GM18499 (cell line): Measurements from ENCODE around the gene DDX31.
"Not testable (repeated sequence)": the region's sequence is repeated elsewhere in the genome, so short reads cannot be mapped to it uniquely, and the experiment has no call there.

Source experiments
- ATAC-seq: cut with Tn5 transposase; IDR thresholded peaks from one replicate; pipeline ENCODE4 v1.9.1; 2021; ENCODE audit warnings: moderate number of reproducible peaks; ENCODE audit not compliant: insufficient read depth, unreplicated experiment

The DDX31 gene

GRCh38 chr9:132669698-132670456, at the start of gene DDX31:
Gene DDX31 (minus strand): TSS chr9:132669983. CDS start chr9:132669934, 49 bp downstream.
- no peak for ATAC-seq

DNA sequence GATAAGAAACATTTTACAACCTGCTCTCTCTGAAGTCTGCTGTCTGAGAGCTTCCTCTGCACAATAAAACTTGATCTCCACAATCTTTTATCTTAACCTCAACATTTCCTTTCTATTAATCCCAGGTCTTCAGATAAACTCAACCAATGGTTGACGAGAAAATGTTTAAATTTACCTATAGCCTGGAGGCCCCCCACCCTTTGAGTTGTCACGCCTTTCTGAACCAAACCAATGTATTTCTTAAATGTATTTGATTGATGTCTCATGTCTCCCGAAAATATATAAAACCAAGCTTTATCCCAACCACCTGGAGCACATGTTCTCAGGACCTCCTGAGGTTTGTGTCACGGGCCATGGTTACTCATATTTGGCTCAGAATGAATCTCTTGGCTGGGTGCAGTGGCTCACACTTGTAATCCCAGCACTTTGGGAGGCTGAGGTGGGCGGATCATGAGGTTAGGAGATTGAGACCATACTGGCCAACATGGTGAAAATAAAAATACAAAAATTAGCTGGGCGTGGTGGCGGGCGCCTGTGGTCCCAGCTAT, 48.7 kb upstream of the DDX31 start:
- not testable (repeated sequence) for ATAC-seq

DNA sequence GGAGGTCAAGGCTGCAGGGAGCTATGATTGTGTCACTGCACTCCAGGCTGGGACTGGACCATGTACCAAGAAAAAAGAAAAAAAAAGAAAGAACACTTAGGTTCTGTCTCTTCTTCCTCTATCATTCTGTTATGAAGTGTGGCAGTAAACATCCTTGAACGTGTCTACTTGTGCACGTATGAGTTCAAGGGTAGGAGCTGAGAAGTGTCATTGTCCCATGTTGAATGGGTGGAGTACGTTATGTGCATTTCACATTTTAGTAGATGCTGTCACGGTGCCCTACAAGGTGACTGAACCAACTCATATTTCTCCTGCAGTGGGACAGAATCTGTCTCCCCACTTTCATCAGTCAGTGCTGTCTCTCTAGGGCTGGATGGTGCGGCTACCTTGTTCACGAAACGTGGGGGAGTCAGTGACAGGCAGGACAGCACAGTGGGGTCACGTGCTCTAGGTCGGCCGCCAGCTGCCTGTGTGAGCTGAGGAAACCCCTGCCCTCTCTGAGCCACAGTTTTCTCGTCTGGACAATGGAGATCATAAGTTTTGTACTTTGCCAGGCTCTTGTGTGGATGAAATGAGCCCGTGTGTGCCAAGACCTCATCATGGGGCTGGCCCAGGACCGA, 47.7 kb upstream of the DDX31 start:
- ATAC-seq = no peak

DNA sequence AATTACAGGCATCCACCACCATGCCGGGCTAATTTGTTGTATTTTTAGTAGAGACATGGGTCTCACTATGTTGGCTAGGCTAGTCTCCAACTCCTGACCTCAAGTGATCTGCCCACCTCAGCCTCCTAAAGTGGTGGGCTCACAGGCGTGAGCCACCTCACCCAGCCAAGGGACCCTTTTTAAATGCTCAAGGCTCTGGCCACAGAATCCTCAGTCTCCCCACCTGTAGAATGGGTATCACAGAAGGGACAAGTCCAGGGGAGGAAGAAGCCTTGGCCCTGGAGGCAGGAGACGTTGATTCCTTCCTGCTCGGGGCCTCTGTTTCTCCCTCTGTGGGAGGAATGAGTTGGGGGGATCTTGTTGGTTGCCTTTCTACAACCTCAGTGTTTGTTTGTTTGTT, 46.2 kb upstream of the DDX31 start:
- ATAC-seq = no peak

- no peak for ATAC-seq
Observed at GRCh38 chr9:132712753-132713152, 43.0 kb upstream of the DDX31 start.

DNA sequence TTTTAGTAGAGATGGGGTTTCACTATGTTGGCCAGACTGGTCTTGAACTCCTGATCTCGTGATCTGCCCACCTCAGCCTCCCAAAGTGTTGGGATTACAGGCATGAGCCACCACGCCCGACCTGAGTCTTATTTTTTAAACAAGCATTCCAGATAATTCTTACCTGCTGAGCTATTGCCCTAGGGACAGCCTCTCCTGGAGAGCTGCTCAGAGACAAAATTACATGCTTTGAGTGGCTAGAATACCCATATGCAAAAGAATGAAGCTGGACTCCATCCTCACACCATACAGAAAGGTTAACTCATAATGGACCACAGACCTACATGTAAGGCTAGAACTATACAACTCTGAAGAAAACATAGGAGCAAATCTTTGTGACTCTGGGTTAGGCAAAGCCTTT, 42.1 kb upstream of the DDX31 start:
- no peak for ATAC-seq

DNA sequence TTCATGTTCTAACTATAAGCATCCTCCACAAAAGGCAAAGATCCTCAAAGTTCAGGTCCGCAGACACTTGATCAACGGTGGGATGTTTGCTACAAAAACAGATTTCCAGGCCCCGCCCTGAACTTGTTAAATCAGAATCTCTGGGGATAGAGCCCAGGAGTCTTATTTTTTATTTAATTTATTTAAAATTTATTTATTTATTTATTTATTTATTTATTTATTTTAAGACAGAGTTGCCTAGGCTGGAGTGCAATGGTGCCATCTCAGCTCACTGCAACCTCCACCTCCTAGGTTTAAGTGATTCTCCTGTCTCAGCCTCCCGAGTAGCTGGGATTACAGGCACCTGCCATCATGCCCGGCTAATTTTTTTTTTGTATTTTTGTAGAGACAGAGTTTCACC, 41.4 kb upstream of the DDX31 start:
- not testable (repeated sequence) for ATAC-seq

- no peak for ATAC-seq
Observed at GRCh38 chr9:132710333-132710732, 40.5 kb upstream of the DDX31 start.

GRCh38 chr9:132708769-132709430, 39.1 kb upstream of the DDX31 start:
- ATAC-seq = no peak

DNA sequence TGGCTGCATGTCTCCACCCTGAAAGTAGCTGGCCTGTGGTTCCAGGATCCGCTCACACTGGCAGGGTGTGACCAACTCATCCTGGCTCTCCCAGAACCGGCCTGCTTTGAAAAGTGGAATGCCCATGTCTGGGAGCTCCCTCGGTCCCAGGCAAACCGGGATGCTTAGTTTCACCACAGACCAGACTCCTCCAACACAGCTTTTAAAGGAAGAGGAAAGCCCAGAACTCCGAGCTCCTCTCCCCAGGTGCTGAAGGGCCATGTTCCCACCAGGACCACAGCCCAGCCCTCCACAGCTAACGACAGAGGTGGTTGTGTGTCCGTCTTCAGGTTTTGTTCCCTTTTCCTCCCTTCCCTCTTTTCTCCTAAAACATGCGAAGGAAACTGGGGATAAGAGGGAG, 38.5 kb upstream of the DDX31 start:
- no peak for ATAC-seq

- no peak for ATAC-seq
Observed at GRCh38 chr9:132703336-132703735, 33.6 kb upstream of the DDX31 start.

DNA sequence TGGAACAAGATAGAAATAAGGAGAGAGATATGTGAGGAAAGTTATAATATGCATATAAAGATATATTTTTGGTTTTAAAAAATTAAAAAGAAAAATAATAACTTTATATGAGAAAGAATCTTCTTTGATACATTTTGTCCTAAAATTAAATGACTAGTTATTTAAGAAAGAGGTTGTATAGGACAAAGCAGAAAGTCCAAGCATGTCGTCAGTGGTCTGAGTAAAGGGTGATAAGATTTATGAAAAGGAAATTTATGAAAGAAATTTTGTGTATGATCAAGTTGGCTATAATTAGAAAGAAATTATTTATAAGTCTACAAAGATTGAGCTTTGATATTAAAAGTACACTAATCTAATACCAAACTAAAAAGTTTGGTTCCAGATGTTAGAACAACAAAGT, 32.5 kb upstream of the DDX31 start:
- ATAC-seq = no peak

DNA sequence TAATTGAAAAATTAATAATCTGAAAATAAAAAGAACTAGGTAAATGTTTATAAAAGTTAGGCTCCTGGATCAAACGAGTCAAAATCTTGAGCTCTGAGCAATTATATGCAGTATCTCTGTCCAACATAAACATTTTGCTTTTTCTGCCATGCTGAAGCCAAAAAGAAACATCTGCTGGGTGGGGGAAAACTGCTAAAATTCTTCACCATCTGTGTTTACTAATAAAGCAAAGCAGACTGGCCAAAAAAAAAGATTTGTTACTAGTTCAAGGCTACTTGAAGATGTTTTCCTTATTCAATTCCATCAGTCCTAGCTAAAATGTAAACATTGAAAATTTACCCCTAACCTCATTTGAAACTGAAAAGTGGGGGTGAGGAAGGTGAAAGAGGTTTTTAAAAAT, 30.2 kb upstream of the DDX31 start:
- ATAC-seq = no peak

DNA sequence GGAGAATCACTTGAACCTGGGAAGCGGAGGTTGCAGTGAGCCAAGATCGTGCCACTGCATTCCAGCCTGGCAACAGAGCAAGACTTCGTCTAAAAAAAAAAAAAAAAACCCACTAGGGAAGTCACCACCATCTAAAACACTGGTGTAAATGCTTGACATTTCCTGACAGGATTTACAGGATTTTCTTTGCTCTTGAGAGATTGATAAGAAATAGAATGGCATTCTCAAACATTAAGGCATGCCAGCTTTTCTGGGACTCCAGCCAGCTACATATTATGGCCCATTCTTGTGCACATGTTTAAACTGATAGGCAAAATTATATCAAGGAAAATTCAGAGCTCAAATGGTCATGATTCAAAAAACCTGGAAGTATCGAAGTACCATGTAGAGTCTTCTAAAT, 29.2 kb upstream of the DDX31 start:
- ATAC-seq = no peak

DNA sequence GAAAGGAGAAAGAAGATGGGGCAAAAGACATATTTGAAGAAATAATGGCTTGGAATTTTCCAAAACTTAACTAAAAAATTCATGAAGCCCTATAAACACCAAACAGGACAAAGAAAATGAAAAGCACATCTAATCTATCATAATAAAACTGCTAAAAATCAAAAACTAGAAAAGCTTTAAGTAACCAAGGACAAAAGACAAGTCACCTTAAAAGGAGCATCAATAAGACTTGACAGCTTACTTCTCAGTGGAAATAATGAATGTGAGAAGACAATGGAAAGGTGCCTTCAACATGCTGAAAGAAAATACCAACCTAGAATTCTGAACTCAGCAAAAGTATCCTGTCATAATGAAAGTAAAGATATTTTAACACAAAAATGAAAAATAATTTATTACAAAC, 27.4 kb upstream of the DDX31 start:
- no peak for ATAC-seq

- ATAC-seq = no peak
Observed at GRCh38 chr9:132694144-132694543, 24.4 kb upstream of the DDX31 start.

- no peak for ATAC-seq
Observed at GRCh38 chr9:132690696-132691095, 20.9 kb upstream of the DDX31 start.

DNA sequence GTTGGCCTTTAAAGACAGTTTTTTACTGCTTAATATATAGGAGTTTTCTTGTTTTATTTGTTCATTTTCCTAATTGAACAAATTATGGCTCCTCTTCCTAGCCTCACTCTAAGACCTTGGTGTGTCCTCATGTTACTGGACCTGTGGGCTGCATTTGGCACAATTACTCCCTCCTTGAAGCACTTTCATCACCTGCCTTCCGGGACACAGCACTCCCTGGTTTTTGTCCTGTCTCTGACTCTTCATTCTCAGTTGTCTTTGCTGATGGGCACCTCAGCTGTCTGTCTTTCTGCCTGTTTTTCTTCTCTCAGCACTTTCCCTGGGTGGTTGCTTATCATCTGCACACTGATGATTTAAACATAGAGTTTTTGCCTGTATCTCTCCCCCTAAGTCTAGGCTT, 14.1 kb upstream of the DDX31 start:
- ATAC-seq = no peak

- no peak for ATAC-seq
Observed at GRCh38 chr9:132681561-132681960, 11.8 kb upstream of the DDX31 start.

GRCh38 chr9:132679946-132680625, 10.3 kb upstream of the DDX31 start:
- no peak for ATAC-seq

DNA sequence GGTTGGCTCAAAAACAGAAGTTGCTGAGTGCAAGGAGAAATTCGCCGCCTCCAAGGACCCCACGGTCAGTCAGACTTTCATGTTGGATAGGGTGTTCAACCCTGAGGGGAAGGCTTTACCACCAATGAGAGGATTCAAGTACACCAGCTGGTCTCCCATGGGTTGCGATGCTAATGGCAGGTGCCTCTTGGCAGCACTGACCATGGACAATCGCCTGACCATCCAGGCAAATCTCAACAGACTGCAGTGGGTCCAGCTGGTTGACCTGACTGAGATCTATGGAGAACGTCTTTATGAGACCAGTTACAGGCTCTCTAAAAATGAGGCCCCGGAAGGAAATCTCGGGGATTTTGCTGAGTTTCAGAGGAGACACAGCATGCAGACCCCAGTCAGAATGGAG, 8.2 kb upstream of the DDX31 start:
- no peak for ATAC-seq
